Glomerular endothelial cell (primary cell): ENCODE measurements around the gene HOXD1. TPM values are rescaled to one million over a fixed set of nuclear protein-coding genes. Genes with fewer than 3 reads are reported as not detected.

Experiments used
- DNase-seq: peaks from one replicate; pipeline ENCODE4 v3.0.0-alpha.2; 2011; ENCODE audit warnings: low read depth, low spot score; ENCODE audit errors: extremely low read depth
- total RNA-seq: library from RNA; depleted of rRNA; stranded (reverse); fragments of >200 nt; gene quantifications from 2 replicates; pipeline ENCODE4 v1.2.3, GENCODE V29; 2015

The HOXD1 gene
- total RNA-seq, 1 donor from 2014 or later, result 38.6 TPM

- DNase-seq, result no peak
Observed at GRCh38 chr2:176152350-176153181, 35.9 kb upstream of the HOXD1 start.

DNA sequence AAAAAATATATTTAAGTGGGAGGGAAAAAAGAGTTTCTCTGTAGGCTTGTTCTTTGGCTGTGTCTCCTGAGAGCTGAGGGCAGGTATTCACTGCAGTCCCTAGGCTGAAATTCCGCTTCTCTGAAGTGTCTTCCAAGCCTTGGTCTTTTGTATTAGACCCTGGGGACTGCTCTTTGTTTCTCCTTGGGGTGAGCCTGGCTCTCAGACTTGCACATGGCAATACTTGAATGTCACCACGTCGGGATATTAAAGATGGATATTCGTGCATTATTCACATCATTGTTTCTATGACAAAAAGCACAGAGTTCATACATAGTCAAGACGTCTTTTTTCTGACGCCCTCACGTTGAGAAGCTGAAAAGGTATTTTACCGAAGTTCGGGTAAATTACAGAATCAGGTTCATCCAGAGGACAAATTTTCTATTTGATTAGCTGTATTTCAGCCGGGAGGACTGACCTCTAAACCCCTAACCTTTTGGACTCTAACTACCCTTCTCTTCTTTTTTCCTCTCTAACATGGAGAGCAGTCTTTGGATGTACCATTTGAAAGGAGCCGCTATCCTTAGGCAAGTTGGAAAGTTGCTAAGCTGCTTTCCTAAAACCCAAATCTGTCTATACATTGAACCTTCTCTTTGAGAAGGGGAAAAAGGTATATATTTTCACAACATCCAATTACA is 33.8 kb upstream of the HOXD1 start:
- no peak for DNase-seq

- no peak for DNase-seq
Observed at GRCh38 chr2:176155356-176156044, 33.0 kb upstream of the HOXD1 start.

DNA sequence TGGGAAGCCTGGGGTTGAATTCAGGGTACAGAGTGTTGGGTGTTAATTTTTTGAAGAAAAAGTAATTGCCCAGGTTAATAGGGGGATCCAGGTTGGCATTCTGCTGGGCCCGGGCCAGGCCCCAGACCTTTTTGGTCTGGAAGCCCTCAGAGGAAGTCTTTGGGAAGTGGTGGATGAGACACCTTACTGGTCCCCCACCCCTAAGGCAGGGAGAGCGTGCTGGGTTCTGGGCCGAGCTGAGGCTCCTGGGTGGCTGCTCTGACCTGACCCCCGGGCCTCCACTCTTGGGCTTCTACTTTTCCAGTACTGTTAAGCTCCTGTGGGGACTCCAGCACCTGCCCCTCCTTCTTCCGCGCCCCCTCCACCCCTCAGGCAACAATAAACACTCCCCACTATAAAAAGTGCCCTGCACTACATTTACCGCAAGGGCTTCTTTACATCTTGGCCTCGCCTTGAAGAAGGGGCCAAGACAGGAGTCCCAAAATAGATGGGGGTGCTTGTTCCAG is 32.1 kb upstream of the HOXD1 start:
- no peak for DNase-seq

DNA sequence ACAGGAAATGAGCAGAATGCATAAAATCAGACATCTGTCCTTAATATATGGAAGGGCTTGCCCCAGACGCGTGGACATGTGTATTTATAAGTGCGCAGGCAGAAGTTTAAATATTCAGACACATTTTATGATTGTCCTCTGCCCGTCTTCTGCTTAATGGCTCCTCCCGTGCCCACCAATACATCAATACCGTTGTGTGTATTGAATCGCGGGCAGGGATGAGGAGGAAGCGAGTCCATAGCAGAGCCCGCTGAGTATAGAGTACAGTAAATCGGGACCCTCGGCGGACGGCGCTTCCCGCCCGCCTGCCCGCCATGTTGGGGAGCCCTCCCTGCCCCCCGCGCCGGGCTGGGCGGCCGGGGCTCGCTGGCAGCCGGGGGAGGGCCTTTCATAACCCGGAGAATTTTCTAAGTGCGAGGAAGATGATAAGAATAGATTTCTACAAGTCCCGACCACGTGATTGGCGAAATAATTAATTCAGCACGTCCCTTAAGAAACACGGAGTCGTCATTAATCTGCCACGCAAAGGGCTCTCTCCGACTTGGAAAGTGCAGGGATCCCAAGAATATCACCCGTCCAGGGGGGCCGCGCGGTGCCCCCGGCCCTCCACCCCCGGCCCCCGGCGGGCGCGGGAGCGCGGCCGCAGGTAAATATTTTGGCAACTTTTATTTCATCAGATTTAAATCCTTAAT is 31.5 kb upstream of the HOXD1 start, which contains the start of gene HOXD3:
Gene HOXD3 (plus strand): TSS at position 501 of the 692 bp plus-strand sequence. CDS start 11,808 bp downstream, outside the sequence.
- no peak for DNase-seq

- no peak for DNase-seq
Observed at GRCh38 chr2:176157499-176158185, 30.8 kb upstream of the HOXD1 start.

GRCh38 chr2:176158186-176158591 is 30.3 kb upstream of the HOXD1 start:
- DNase-seq, result no peak

DNA sequence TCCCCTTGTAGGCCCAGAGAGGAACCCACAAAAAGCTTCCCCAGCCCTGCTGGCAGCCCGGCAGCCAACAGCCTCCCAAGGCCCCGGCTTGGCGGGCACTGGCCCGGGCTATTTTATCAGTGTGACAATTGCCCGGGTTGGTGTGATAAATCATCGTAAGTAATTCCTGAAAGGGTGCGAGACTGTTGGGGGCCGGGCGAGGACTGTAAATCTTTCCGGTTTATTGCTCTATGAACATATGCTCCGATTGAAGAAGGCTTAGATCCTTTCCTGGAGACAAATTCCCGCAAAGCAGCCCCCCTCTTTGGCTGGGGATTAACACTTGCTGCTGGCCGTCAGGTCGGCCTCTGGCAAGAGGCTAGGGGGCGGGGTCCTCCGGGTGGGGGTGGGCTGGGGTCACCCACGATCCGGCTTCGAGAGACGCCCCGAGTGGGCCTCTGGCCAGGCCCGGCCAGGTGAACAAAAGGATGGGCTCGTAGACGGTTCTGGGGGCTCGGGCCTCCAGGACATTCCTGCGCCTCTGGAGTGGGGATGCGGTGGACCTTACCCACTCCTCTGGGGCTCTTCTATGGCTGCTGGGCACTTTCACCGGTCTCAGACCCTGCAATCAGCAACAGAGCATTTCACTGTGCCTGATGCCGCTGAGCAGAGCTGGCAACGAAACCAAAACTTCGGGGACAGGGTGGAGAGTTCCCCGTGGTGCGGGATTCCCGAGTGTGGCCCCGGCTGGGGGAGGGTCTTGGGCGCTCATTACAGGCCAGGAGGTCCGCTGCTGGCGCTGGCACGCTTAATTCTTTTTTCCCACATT is 29.4 kb upstream of the HOXD1 start:
- no peak for DNase-seq

DNA sequence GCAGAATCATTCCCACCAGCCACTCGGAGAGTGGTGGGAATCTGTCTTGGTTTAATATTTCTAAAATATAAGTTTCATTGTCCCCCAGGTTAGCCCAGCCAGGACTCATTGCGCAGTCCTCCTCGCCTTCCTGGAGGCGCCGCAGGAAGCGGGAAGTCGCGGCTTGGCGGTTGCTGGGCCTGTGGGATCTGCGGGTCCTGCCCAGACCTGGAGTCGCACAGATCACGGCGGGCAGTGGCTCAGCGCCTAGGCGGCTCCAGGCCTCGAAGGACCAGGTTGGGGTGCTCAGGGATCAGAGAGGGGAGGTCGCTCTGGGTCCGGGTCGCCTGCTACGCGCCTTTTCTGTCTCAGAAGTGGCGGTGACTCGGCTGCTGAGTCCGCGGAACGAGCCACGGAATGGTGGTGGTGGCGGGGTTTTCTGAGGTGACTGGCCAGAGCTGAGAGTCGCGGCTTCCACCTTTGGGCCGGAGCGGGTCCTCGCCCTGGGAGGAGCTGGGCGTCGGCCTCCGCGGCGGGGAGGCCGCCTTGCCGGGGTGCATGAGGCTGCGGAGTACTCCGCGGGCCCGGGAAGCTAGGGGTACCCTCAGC is 28.7 kb upstream of the HOXD1 start:
- DNase-seq, result no peak

GRCh38 chr2:176160251-176160985 is 28.1 kb upstream of the HOXD1 start:
- no peak for DNase-seq

DNA sequence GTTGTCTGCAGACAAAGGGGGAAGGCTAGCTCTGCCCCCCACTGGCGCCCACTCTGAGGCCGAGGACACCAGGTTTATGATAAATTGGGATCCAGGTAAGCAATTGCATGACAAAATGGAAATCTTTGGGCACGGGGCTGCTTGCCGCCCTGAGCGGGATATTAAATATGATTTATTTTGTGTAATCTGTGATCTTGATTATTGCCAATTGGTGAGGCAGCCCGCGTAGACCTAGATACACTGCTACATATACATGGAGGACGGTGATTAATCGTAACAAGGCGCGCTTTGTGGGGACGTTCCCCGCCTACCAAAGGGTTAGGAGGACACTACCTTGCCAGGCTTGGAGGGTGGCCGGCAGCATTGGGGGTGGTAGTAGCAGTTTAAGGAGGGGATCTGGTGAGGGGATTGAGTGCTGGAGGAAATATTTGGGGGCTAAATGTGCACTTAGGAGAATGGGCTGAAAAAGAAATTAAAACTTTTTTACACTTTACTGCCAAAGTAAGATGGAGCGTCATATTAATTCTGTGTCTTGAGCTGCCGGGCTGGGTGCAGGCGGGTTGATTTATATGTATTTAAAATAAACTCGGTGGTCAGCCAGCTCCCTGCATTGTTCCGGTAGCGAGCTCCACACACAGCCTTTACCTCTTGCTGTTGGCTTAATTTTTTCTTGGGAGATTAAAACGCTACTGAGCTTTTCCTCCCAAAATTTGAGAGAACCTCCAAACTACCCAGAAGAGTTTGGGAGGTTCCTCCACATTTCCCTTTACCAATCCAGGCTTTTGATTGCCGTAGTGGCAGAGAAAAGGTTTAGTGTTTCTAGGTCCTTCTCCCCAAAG is 27.3 kb upstream of the HOXD1 start:
- DNase-seq, result no peak

- DNase-seq, result no peak
Observed at GRCh38 chr2:176161825-176162626, 26.4 kb upstream of the HOXD1 start.

DNA sequence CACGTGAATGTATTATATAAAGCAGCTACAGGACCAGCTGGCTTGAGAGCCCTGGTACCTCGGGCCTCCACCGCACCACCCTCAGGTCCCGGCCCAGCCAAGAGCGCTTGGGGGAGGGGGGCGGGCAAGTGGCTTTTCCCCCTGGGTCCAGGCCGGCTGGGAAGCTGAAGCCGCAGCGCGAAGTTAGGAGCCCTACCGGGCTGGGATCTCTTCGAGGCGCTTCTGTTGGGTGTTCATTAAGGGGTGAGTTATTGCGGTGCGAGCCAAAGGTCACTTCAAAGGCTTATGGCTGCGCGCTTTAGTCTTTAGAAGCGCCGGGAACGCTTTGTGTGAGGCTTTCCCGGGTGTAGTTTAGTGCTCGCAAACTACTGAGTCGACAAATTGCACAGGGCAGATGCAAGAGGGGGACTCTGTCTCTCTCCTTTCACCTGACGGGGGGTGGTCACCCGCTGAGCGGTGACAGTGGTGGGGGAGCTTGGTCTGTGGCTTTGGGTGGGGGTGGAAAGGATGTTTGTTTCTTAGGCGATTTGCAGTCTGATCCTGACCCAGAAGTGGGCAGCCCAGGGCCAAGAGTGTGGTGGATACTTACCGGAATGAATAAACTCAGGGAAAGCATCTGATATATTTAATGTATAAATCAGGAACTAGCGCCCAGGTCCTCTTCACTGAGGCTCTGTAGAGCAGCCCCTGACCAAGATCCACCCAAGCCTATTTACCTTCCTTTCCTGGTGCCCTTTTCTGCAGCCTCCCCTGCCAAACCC is 25.4 kb upstream of the HOXD1 start:
- DNase-seq, result no peak

DNA sequence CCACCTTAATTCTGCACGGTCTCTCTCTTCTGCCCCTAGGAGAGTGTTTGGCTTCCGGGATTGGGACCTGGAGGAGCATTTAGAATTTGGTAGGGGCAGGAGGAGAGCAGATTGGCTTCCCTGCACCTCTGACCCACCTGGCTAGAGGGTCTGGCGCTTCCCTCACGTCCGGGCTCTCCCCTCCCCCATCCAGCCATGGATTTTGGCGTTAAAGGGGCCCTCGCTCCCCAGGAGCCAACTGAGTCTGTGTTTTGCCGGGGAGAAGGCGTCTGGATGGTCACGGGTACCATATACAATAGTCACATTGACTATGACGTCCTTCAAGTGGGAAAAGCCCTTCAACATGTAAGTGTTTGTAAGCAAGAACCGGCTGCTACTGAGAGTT is 24.8 kb upstream of the HOXD1 start:
- DNase-seq, result no peak

DNA sequence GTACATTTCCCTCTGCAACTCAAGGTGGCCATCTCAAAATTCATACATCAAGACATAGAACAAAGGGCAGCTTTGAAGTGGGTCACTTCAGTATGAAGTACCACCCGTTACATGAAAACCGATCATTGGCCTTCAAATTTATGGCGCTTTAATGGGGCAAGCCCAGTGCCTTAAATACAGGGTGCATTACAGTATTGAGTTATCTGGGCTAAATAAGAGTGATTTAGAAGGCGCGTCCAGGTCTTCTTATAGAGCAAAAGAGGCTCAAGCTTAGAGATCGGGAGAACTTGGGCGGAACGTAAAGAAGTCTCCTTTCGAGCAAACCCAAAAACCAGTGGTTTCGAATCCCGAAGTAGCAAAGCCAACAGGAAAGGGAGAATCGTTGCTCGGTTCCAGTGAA is 24.3 kb upstream of the HOXD1 start:
- DNase-seq, result no peak
